Lower leg skin (tissue), 4 donors: ENCODE data around the gene CPEB3. TPM values are rescaled to one million over a fixed set of nuclear protein-coding genes. Genes with fewer than 3 reads are reported as not detected.
"Not testable (repeated sequence)": the region's sequence is repeated elsewhere in the genome, so short reads cannot be mapped to it uniquely, and the experiment has no call there.

Source experiments
- DNase-seq, 2 donors: peaks; one replicate each; pipeline ENCODE4 v3.0.0-alpha.2; 2019; ENCODE audit warnings: low spot score in 2 of 2
- H3K4me3 ChIP-seq: fragments of 200-600 bp; sonication (generic); 2 replicates; pipeline ENCODE4 v1.5.1; 2017; ENCODE audit warnings: mild to moderate bottlenecking, low read depth; ENCODE audit not compliant: poor library complexity, severe bottlenecking
- CTCF ChIP-seq, 3 donors: fragments of 450-650 bp; IDR thresholded peaks; one replicate each; pipeline ENCODE4 v1.5.1; 2016; ENCODE audit warnings: antibody characterized with exemption in 3 of 3, mild to moderate bottlenecking in 3 of 3, moderate library complexity in 2 of 3
- POLR2A ChIP-seq, 2 donors: fragments of 450-650 bp; IDR thresholded peaks; one replicate each; pipeline ENCODE4 v1.6.1; 2016 to 2017; ENCODE audit warnings: antibody characterized with exemption in 2 of 2, mild to moderate bottlenecking in 1 of 2, moderate library complexity in 1 of 2
- WGBS, 2 donors: methylation state at CpG; one replicate each; pipeline ENCODE4 v1.1.5; 2018; 5-methylcytosine and 5-hydroxymethylcytosine counted together
- intact Hi-C: fragments of 100-400 bp; cut with DNase I; formaldehyde crosslinking; loops from one replicate; pipeline ENCODE4 v1.15.0; 2023; ENCODE audit warnings: low total_unique reads
- total RNA-seq, 4 donors: library from RNA; depleted of rRNA; stranded (reverse); fragments of >200 nt; gene quantifications; one replicate each; pipeline ENCODE4 v1.1.0, GENCODE V29; 2016

Gene CPEB3
- total RNA-seq, 4 donors from 2014 or later = 10.8 to 15.2 (median 13.6) TPM

- 87 to 92% methylated on average over 3 of the region's 3 CpGs for WGBS, 2 donors
- intact Hi-C loops = no loop called here
- DNase-seq = no peak
- H3K4me3 ChIP-seq = no peak overlapping the region
- TF ChIP-seq CTCF (IDR thresholded peaks at IDR 0.05) = no peak
- no peak for TF ChIP-seq POLR2A (IDR thresholded peaks at IDR 0.05)
Observed at GRCh38 chr10:92142949-92143348, 147.9 kb downstream of the CPEB3 start.

GRCh38 chr10:92142512-92142911, 148.4 kb downstream of the CPEB3 start:
- WGBS, 2 donors = 48 to 54% methylated on average over 1 of the region's 1 CpG
- TF ChIP-seq POLR2A (IDR thresholded peaks at IDR 0.05) (no peak), CTCF (IDR thresholded peaks at IDR 0.05) (no peak)
- no peak for DNase-seq
- H3K4me3 ChIP-seq = no peak overlapping the region
- intact Hi-C loops = no loop called here

GRCh38 chr10:92141147-92141546, 149.7 kb downstream of the CPEB3 start:
- H3K4me3 ChIP-seq, DNase-seq, intact Hi-C loops: not testable (repeated sequence)
- WGBS, 2 donors = 88% methylated on average over 1 of the region's 3 CpGs; no CpG with 5 or more reads in 1 of the 2 donors

DNA sequence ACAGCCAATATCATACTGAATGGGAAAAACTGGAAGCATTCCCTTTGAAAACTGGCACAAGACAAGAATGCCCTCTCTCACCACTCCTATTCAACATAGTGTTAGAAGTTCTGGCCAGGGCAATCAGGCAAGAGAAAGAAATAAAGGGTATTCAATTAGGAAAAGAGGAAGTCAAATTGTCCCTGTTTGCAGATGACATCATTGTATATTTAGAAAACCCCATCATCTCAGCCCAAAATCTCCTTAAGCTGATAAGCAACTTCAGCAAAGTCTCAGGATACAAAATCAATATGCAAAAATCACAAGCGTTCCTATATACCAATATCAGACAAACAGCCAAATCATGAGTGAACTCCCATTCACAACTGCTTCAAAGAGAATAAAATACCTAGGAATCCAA, 156.8 kb downstream of the CPEB3 start:
- H3K4me3 ChIP-seq, intact Hi-C loops, DNase-seq: not testable (repeated sequence)
- 94 to 100% methylated on average over 1 of the region's 1 CpG for WGBS, 2 donors

DNA sequence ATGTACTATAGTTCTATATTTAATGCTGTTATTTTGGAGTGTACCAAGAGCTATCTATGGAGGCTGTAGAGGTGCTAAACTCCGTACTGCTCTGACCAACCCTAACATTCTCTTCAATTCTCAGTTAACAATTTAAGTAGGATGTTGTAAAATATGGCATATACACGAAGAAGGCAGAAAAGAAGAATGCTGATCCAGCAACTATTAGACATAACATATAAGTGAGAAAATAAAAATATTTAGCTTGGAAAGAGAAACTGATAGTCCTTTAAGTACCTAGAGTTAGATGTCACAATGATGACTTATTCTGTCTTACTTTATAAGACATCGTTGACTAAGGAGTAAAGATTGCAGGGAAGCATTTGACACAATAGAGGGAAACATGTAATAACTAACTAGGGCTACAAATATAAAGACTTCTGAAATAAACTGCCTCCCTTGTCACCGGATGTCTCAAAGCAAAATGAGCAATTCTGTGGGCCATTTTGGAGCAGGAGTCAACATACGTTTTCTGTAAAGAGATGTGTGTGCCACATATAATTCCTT, 159.5 kb downstream of the CPEB3 start:
- H3K4me3 ChIP-seq = no peak overlapping the region
- 89 to 91% methylated on average over 5 of the region's 5 CpGs for WGBS, 2 donors
- intact Hi-C loops = no loop called here
- DNase-seq = no peak
- TF ChIP-seq POLR2A (IDR thresholded peaks at IDR 0.05) = no peak
- TF ChIP-seq CTCF (IDR thresholded peaks at IDR 0.05) = no peak

DNA sequence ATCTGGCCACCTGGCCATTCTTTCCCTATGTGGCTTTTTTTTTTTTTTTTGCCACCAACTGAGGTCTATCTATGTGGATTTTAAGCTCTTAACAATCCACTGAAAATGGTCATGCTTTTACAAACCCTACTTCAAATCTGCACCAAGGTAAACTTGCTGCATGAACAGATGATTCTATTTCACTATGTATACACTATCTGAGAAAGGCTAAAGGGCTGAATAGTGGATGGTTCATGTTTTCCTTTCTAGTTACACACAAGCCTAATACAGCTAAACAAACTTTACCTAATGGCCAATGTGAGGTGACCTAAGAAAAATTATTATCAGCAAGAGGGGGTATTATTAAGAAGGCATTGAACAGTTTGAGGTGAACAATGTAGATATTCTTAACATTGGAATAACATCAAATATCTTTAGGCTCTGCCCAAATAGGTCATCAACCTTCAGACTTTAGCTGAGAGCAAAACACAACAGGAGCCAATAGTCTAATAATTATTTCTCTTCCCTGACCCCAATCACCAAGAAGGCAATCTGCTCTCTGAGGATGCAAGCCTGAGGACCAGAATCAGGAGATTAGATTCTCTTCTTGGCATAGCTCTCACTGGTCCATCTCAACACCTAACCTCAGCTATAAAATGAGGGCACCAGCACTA, 160.1 kb downstream of the CPEB3 start:
- H3K4me3 ChIP-seq = no peak overlapping the region
- intact Hi-C loops = no loop called here
- TF ChIP-seq CTCF (IDR thresholded peaks at IDR 0.05) (no peak), POLR2A (IDR thresholded peaks at IDR 0.05) (no peak)
- DNase-seq = no peak

- intact Hi-C loops = no loop called here
- no peak for DNase-seq
- 72 to 75% methylated on average over 2 of the region's 2 CpGs for WGBS, 2 donors
- TF ChIP-seq POLR2A (IDR thresholded peaks at IDR 0.05) (no peak), CTCF (IDR thresholded peaks at IDR 0.05) (no peak)
- H3K4me3 ChIP-seq = no peak overlapping the region
Observed at GRCh38 chr10:92126100-92126650, 164.7 kb downstream of the CPEB3 start.
